ENCODE data around the gene PRKCA. TPM values are rescaled to one million over a fixed set of nuclear protein-coding genes. Genes with fewer than 3 reads are reported as not detected.

PRKCA gene
- total RNA-seq, 1 donor from 2014 or later = 80.1 TPM

GRCh38 chr17:66830451-66830850, 528.0 kb downstream of the PRKCA start:
- Mint-ChIP-seq H3K27me3 (ENCODE audit: unreplicated experiment) (peaks cover 36% of the 10 kb centered on the region), H3K27ac (ENCODE audit: unreplicated experiment) (no peak overlapping the region), H3K4me3 (ENCODE audit: unreplicated experiment) (no peak overlapping the region), H3K36me3 (ENCODE audit: unreplicated experiment) (no peaks in the 10 kb centered on the region), H3K4me1 (ENCODE audit: unreplicated experiment) (peaks cover 2% of the 10 kb centered on the region), H3K9me3 (ENCODE audit: unreplicated experiment) (no peaks in the 10 kb centered on the region)
- no peak for TF ChIP-seq CTCF (IDR thresholded peaks at IDR 0.05)
- no peak for DNase-seq (ENCODE audit: extremely low spot score, unreplicated experiment)

- no peaks in the 10 kb centered on the region for H3K9me3 Mint-ChIP-seq (ENCODE audit: unreplicated experiment)
- H3K4me3 Mint-ChIP-seq (ENCODE audit: unreplicated experiment) = no peak overlapping the region
- peaks cover 2% of the 10 kb centered on the region for H3K4me1 Mint-ChIP-seq (ENCODE audit: unreplicated experiment)
- H3K27me3 Mint-ChIP-seq (ENCODE audit: unreplicated experiment) = peaks cover 48% of the 10 kb centered on the region
- no peaks in the 10 kb centered on the region for H3K36me3 Mint-ChIP-seq (ENCODE audit: unreplicated experiment)
- no peak for TF ChIP-seq CTCF (IDR thresholded peaks at IDR 0.05)
- no peak overlapping the region for H3K27ac Mint-ChIP-seq (ENCODE audit: unreplicated experiment)
- no peak for DNase-seq (ENCODE audit: extremely low spot score, unreplicated experiment)
Observed at GRCh38 chr17:66831383-66832210, 529.2 kb downstream of the PRKCA start.

GRCh38 chr17:66833201-66833600, 530.8 kb downstream of the PRKCA start:
- no peaks in the 10 kb centered on the region for H3K36me3 Mint-ChIP-seq (ENCODE audit: unreplicated experiment)
- no peak overlapping the region for H3K27ac Mint-ChIP-seq (ENCODE audit: unreplicated experiment)
- peaks cover 52% of the 10 kb centered on the region for H3K27me3 Mint-ChIP-seq (ENCODE audit: unreplicated experiment)
- peaks cover 2% of the 10 kb centered on the region for H3K4me1 Mint-ChIP-seq (ENCODE audit: unreplicated experiment)
- H3K9me3 Mint-ChIP-seq (ENCODE audit: unreplicated experiment) = no peaks in the 10 kb centered on the region
- TF ChIP-seq CTCF (IDR thresholded peaks at IDR 0.05) = no peak
- no peak overlapping the region for H3K4me3 Mint-ChIP-seq (ENCODE audit: unreplicated experiment)
- DNase-seq (ENCODE audit: extremely low spot score, unreplicated experiment) = no peak

GRCh38 chr17:66834426-66834918, 532.1 kb downstream of the PRKCA start:
- Mint-ChIP-seq H3K4me3 (ENCODE audit: unreplicated experiment) (no peak overlapping the region), H3K27me3 (ENCODE audit: unreplicated experiment) (peaks cover 50% of the 10 kb centered on the region)

More at GRCh38 chr17:66834426-66834918, 532.1 kb downstream of the PRKCA start:
- no peaks in the 10 kb centered on the region for H3K9me3 Mint-ChIP-seq (ENCODE audit: unreplicated experiment)
- no peak overlapping the region for H3K27ac Mint-ChIP-seq (ENCODE audit: unreplicated experiment)
- H3K4me1 Mint-ChIP-seq (ENCODE audit: unreplicated experiment) = peaks cover 2% of the 10 kb centered on the region
- no peak for TF ChIP-seq CTCF (IDR thresholded peaks at IDR 0.05)
- H3K36me3 Mint-ChIP-seq (ENCODE audit: unreplicated experiment) = no peaks in the 10 kb centered on the region
- no peak for DNase-seq (ENCODE audit: extremely low spot score, unreplicated experiment)

Data from osteocyte (in vitro differentiated cells).